Retinal pigment epithelial cell (primary cell): ENCODE results near the gene MID2.

ENCODE experiments used
- DNase-seq: peaks from one replicate; pipeline ENCODE4 v3.0.0-alpha.2; 2010; ENCODE audit warnings: low read depth
- H3K4me3 ChIP-seq: 2 replicates; pipeline ENCODE4 v1.5.1; 2011; ENCODE audit warnings: mild to moderate bottlenecking, low read length, control low read depth, moderate library complexity
- CTCF ChIP-seq: conservative IDR thresholded peaks from 2 replicates; pipeline ENCODE4 v1.5.1; 2011; ENCODE audit warnings: low read depth, low read length, control low read depth, inconsistent platforms

Gene MID2

GRCh38 chrX:107827852-107828251 is 2.2 kb downstream of the MID2 start:
- no peak overlapping the region for H3K4me3 ChIP-seq
- no peak for DNase-seq
- TF ChIP-seq CTCF = no peak

- DNase-seq = no peak
- H3K4me3 ChIP-seq = no peak overlapping the region
- TF ChIP-seq CTCF = no peak
Observed at GRCh38 chrX:107829878-107830277, 4.2 kb downstream of the MID2 start.

GRCh38 chrX:107831071-107831730 is 5.5 kb downstream of the MID2 start:
- DNase-seq = no peak
- TF ChIP-seq CTCF = no peak
- H3K4me3 ChIP-seq = no peak overlapping the region

GRCh38 chrX:107834275-107835201 is 8.9 kb downstream of the MID2 start:
- TF ChIP-seq CTCF = no peak
- DNase-seq = no peak
- H3K4me3 ChIP-seq = no peak overlapping the region

GRCh38 chrX:107836958-107837357 is 11.3 kb downstream of the MID2 start:
- no peak for TF ChIP-seq CTCF
- DNase-seq = no peak
- no peak overlapping the region for H3K4me3 ChIP-seq

- no peak for DNase-seq
- H3K4me3 ChIP-seq = no peak overlapping the region
- TF ChIP-seq CTCF = no peak
Observed at GRCh38 chrX:107840971-107841370, 15.3 kb downstream of the MID2 start.
